Subcutaneous adipose tissue (tissue), 4 donors: Measurements from ENCODE around the gene UNCX. TPM values are rescaled to one million over a fixed set of nuclear protein-coding genes. Genes with fewer than 3 reads are reported as not detected.

Source experiments
- total RNA-seq, 4 donors: library from RNA; depleted of rRNA; stranded (reverse); fragments of >200 nt; gene quantifications; one replicate each; pipeline ENCODE4 v1.1.0, GENCODE V29; 2016
- TF ChIP-seq, protein P1 (sequence below): fragments of 450-650 bp; IDR thresholded peaks from one replicate; pipeline ENCODE4 v1.5.1; 2016; ENCODE audit warnings: low read depth, mild to moderate bottlenecking, control low read depth, antibody characterized with exemption, moderate library complexity

Gene UNCX
- total RNA-seq, 4 donors from 2014 or later = not detected

DNA sequence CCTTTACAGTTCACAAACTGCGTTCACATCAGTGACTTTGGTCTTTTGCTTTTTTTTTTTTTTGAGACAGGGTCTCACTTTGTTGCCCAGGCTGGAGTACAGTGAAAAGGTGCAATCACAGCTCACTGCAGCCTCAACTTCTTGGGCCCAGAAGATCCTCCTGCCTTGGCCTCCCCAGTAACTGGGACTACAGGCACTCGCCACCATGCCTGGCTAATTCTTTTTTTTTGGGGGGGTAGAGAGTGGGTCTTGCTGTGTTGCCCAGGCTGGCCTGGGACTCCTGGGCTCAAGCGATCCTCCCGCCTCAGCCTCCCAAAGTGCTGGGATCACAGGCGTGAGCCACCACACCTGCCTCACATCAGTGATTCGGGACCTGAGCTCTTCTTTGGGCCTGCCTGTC, 35.7 kb upstream of the UNCX start:
- TF ChIP-seq, protein P1, sequence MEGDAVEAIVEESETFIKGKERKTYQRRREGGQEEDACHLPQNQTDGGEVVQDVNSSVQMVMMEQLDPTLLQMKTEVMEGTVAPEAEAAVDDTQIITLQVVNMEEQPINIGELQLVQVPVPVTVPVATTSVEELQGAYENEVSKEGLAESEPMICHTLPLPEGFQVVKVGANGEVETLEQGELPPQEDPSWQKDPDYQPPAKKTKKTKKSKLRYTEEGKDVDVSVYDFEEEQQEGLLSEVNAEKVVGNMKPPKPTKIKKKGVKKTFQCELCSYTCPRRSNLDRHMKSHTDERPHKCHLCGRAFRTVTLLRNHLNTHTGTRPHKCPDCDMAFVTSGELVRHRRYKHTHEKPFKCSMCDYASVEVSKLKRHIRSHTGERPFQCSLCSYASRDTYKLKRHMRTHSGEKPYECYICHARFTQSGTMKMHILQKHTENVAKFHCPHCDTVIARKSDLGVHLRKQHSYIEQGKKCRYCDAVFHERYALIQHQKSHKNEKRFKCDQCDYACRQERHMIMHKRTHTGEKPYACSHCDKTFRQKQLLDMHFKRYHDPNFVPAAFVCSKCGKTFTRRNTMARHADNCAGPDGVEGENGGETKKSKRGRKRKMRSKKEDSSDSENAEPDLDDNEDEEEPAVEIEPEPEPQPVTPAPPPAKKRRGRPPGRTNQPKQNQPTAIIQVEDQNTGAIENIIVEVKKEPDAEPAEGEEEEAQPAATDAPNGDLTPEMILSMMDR = no peak

DNA sequence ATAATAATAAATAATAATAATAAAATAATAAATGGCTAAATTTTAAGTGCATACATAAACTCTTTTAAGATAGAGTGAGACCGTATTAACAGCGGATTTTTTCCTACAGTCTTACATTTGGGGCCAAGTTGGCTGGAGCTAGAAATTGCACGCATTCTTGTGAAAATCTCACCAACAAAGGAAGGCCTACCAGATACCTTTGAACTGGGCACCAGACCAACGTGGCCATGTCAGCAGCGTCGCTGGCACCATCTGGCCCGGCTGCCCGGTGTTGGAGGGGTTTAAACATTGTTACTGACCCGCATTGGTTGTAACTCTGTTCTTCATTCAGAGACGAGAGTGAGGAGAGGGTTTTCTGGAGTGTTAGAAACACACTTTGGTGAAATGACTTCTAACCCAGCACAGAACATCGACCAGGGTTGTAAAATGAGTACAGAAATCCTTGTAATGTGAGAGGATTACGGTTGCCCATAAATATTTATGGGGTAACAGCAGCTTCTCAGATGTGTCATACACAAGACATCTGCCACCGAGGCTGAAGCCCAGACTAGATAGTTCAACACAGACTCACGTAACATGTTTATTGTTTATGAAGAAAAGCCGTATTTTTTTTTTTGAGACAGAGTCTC, 34.6 kb upstream of the UNCX start:
- TF ChIP-seq, protein P1 = no peak

DNA sequence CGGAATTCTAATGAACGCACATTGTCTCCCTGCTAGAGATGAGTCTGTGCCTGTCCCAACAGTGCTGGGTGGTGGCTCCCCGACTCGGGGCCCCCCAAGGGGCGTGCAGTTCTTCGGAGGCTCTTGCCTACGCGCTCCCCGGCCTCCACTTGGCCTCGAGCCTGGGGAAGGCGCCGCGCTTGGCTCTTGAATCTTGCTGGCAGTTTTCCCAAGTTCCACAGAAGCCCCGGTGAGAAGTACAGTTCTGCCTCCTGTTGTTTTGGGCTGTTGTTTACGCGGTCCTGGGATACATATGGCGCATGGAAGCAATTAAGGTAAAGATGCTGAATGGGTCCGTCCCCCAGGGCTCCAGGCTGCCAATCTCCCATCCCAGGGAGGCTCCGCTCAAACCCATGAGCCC, 32.6 kb upstream of the UNCX start:
- TF ChIP-seq, protein P1 = no peak

DNA sequence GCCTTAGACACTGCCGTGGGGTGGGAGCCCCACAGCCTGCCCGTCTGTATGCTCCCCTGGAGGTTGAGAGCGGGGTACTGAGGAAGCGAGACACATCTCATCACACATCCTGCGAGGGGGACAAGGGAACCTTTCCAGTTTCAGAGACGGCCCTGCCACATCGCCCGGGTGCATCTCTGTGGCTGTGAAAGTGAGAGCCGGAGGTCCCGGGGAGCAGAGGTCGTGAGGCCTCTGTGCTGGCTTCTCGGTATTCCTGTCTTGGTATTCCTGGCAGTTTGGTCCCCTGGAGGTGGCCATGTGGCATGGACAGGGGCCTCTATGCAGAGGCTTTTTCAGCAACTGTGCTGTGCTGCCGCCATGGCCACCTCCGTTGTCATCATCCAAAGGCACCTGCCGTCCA, 30.8 kb upstream of the UNCX start:
- TF ChIP-seq, protein P1 = no peak

DNA sequence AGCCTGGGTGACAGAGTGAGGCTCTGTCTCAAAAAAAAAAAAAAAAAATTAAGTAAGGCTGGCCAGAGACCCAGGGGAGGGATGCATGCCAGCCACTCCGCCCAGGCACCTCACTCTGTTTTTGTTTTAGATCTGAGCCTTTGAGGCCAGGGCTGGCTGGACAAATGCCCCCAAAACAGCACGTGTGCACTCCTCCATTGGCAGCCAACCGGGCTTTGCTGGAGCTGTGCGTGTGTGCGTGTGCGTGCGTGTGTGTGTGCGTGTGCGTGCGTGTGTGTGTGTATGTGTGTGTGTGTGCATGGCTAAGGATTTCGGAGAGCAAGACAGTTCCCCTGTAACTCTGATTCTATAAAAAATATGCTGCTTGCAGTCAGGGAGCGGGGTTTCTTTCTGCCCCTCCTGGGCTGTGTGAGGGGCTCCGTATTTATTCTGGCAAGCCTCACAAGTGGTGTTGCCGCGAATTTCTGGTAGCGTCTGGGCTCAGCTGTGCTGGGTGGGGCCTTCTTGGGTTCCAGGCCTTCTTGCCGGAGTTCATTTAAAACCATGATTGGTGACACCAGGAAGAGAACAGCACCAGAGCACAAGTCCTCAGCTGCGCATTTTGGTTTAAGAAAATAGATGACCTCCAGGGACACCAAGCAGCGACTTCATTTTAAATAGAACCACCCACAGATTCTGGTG, 28.1 kb upstream of the UNCX start:
- TF ChIP-seq, protein P1 = no peak

DNA sequence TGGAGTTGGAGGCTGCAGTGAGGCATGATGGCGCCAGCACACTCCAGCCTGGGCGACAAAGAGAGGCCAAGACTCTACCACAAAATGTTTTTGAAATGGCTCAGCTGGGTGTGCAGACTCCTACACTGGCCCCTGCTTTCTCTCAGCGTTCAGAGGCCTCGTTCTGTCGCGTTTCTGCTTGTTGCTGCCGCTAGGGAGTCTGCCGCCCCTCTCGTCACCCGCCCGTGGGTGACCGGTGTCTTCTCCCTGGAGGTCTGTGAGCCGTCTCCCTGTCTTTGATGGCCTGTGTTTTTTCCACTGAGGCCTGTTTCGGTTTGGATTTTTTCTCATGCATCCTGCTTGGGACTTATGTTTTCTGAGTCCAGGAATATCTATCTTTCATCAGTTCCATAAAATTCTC, 23.6 kb upstream of the UNCX start:
- TF ChIP-seq, protein P1 = no peak

DNA sequence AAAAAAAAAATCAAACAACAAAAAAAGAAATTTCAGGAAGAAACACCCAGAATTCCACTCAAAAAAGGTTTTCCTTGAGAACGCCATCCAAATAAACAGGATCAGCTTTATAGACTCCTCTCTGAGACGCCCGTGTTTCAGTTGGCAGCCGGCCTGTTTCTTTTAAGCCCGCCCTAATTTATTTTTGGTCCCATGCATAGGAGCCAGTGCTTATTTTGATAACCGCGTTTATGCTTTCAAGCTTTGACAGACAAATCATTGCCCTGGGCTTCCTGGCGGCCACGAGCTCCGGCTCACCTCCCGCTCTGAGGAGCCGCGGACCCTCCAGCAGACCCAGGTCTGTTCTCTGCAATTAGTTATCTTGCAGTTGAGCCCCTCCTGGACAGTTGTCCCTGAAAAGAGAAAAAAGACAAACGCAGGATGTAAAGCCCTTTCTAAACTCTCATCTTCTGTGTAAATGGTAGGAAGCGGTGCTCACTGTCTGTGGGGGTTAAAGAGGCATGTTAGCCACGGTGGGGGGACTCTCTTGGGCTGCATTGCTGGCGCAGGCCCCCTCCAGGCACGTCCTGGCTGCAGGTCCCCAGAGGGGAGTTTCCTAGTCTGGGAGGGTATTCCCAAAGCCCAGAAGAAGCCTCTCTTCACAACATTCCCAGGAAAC, 22.2 kb upstream of the UNCX start:
- TF ChIP-seq, protein P1 = no peak
